HL-60 (cell line): ENCODE measurements around the gene CDK17.

Experiments
- DNase-seq, 2 experiments: peaks; one replicate each; pipeline ENCODE4 v3.0.0-alpha.2; 2010 to 2020; ENCODE audit warnings: low read depth in 1 of 2, low spot score in 1 of 2
- H3K27ac ChIP-seq: fragments of 250-450 bp; sonication (Bioruptor Pico); replicated peaks from 2 replicates; pipeline ENCODE4 v1.5.1; 2020; ENCODE audit warnings: mild to moderate bottlenecking, moderate library complexity
- H3K27me3 ChIP-seq: fragments of 250-450 bp; sonication (Bioruptor Pico); 2 replicates; pipeline ENCODE4 v1.5.1; 2021; ENCODE audit warnings: mild to moderate bottlenecking, moderate library complexity; ENCODE audit not compliant: insufficient read depth, poor library complexity, severe bottlenecking
- H3K4me3 ChIP-seq: replicated peaks from 2 replicates; pipeline ENCODE4 v1.5.1; 2011; ENCODE audit warnings: mild to moderate bottlenecking, control low read depth, low read length; ENCODE audit not compliant: insufficient read depth
- GABPA ChIP-seq: IDR thresholded peaks from 2 replicates; pipeline ENCODE4 v1.6.1; 2012; ENCODE audit warnings: low read depth
- POLR2AphosphoS5 ChIP-seq: IDR thresholded peaks from 2 replicates; pipeline ENCODE4 v1.6.1; 2012; ENCODE audit warnings: low read depth
- REST ChIP-seq: IDR thresholded peaks from 2 replicates; pipeline ENCODE4 v1.6.1; 2012; ENCODE audit warnings: low read depth; ENCODE audit not compliant: insufficient replicate concordance
- SPI1 ChIP-seq: IDR thresholded peaks from 2 replicates; pipeline ENCODE4 v1.6.1; 2012; ENCODE audit warnings: low read depth, mild to moderate bottlenecking, borderline replicate concordance
- TF ChIP-seq, protein P1 (sequence below): IDR thresholded peaks from one replicate; pipeline ENCODE4 v1.5.1; 2011; ENCODE audit warnings: low read length, control low read depth, inconsistent platforms; ENCODE audit not compliant: insufficient read depth

Gene CDK17

DNA sequence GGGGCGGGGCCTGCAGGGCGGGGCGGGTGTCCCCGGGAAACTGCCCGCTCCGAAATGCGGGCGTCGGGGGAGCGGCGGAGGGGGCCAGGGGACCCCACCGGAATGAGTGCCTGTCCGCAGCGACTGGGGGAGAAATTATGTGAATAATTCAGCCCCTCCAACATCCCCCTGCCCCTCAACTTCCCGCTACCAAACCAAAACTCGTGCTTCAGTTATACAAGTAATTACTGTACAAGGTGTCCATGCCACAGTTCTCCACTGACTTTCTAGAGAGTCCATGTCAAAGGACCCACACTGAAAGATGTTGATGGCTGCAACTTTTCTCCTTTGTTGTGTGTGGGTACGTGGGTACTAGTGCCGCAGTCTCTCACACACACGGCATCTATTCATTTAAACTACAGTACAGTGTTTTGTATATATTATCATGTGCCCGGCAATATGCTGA, 414 bp upstream of the CDK17 start:
- Histone ChIP-seq H3K4me3 (peak overlapping the region; percentile 54), H3K27me3 (no peaks in the 10 kb centered on the region), H3K27ac (peak overlapping the region; percentile 91)
- TF ChIP-seq, protein P1, sequence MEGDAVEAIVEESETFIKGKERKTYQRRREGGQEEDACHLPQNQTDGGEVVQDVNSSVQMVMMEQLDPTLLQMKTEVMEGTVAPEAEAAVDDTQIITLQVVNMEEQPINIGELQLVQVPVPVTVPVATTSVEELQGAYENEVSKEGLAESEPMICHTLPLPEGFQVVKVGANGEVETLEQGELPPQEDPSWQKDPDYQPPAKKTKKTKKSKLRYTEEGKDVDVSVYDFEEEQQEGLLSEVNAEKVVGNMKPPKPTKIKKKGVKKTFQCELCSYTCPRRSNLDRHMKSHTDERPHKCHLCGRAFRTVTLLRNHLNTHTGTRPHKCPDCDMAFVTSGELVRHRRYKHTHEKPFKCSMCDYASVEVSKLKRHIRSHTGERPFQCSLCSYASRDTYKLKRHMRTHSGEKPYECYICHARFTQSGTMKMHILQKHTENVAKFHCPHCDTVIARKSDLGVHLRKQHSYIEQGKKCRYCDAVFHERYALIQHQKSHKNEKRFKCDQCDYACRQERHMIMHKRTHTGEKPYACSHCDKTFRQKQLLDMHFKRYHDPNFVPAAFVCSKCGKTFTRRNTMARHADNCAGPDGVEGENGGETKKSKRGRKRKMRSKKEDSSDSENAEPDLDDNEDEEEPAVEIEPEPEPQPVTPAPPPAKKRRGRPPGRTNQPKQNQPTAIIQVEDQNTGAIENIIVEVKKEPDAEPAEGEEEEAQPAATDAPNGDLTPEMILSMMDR, result no peak
- TF ChIP-seq POLR2AphosphoS5, result no peak
- TF ChIP-seq GABPA, result no peak
- TF ChIP-seq REST, result no peak
- no peak for TF ChIP-seq SPI1
- peak in 1 of 2 experiments; percentile 30 for DNase-seq

GRCh38 chr12:96399120-96399918, 920 bp downstream of the CDK17 start:
- Histone ChIP-seq H3K4me3 (peak overlapping the region; percentile 54), H3K27ac (peak overlapping the region; percentile 91), H3K27me3 (no peaks in the 10 kb centered on the region)
- TF ChIP-seq REST (peak; percentile 45), POLR2AphosphoS5 (no peak; the same call in 1 of the 2 replicates)
- TF ChIP-seq, protein P1, result no peak
- peak; percentile 35 to 72 for DNase-seq

- peak overlapping the region; percentile 54 for H3K4me3 ChIP-seq
- DNase-seq, result no peak
- no peaks in the 10 kb centered on the region for H3K27me3 ChIP-seq
- TF ChIP-seq POLR2AphosphoS5, result no peak
- no peak for TF ChIP-seq REST
- TF ChIP-seq SPI1, result no peak
- TF ChIP-seq, protein P1, result no peak
- no peak for TF ChIP-seq GABPA
- peak overlapping the region; percentile 91 for H3K27ac ChIP-seq
Measured at GRCh38 chr12:96398424-96399119, 1.7 kb downstream of the CDK17 start.
